GM21529 (cell line): Measurements from ENCODE around the gene HOXC9.

Experiments
- ATAC-seq: cut with Tn5 transposase; IDR thresholded peaks from one replicate; pipeline ENCODE4 v1.9.1; 2021; ENCODE audit not compliant: unreplicated experiment

Gene HOXC9

GRCh38 chr12:53986686-53987483 is 13.1 kb upstream of the HOXC9 start:
- ATAC-seq: no peak

- ATAC-seq: no peak
Observed at GRCh38 chr12:53987787-53988230, 12.2 kb upstream of the HOXC9 start.

- no peak for ATAC-seq
Observed at GRCh38 chr12:53988541-53989226, 11.3 kb upstream of the HOXC9 start.

GRCh38 chr12:53989227-53990113 is 10.5 kb upstream of the HOXC9 start:
- no peak for ATAC-seq

- ATAC-seq: no peak
Observed at GRCh38 chr12:53990311-53991076, 9.5 kb upstream of the HOXC9 start.

GRCh38 chr12:53991077-53991460 is 8.9 kb upstream of the HOXC9 start:
- ATAC-seq: no peak

GRCh38 chr12:53992377-53992889 is 7.5 kb upstream of the HOXC9 start:
- no peak for ATAC-seq

GRCh38 chr12:53993162-53994008 is 6.6 kb upstream of the HOXC9 start:
- no peak for ATAC-seq

- no peak for ATAC-seq
Observed at GRCh38 chr12:53994009-53994263, 6.0 kb upstream of the HOXC9 start.

GRCh38 chr12:53994264-53995001 is 5.5 kb upstream of the HOXC9 start:
- ATAC-seq: no peak

- ATAC-seq: no peak
Observed at GRCh38 chr12:53995002-53995377, 5.0 kb upstream of the HOXC9 start.

GRCh38 chr12:53995378-53996239 is 4.4 kb upstream of the HOXC9 start:
- ATAC-seq: no peak

- no peak for ATAC-seq
Observed at GRCh38 chr12:53996240-53997203, 3.4 kb upstream of the HOXC9 start.

GRCh38 chr12:53997204-53998109 is 2.5 kb upstream of the HOXC9 start:
- ATAC-seq: no peak

GRCh38 chr12:53998110-53998899 is 1.7 kb upstream of the HOXC9 start:
- no peak for ATAC-seq
